HT-29 (cell line): ENCODE data around the gene TEX12. TPM values are rescaled to one million over a fixed set of nuclear protein-coding genes. Genes with fewer than 3 reads are reported as not detected.
"Not testable (repeated sequence)": the region's sequence is repeated elsewhere in the genome, so short reads cannot be mapped to it uniquely, and the experiment has no call there.

Experiments used
- DNase-seq: peaks from one replicate; pipeline ENCODE4 v3.0.0-alpha.2; 2015; ENCODE audit warnings: low spot score
- total RNA-seq: library from RNA; depleted of rRNA; stranded (reverse); fragments of >200 nt; shearing (Covaris generic); gene quantifications from 2 replicates; pipeline ENCODE4 v1.2.3, GENCODE V29; 2014; rRNA removed

TEX12 gene
- not detected in 2 replicates for total RNA-seq

- no peak for DNase-seq
Measured at GRCh38 chr11:112167145-112167544, at the start of gene TEX12. Gene TEX12, plus strand, starts transcription at chr11:112167372. Its CDS starts 1,897 bp downstream, at chr11:112169269.

- DNase-seq = no peak
Measured at GRCh38 chr11:112118176-112118575, 49.0 kb upstream of the TEX12 start.

- DNase-seq = no peak
Measured at GRCh38 chr11:112121981-112122615, 45.1 kb upstream of the TEX12 start.

- no peak for DNase-seq
Measured at GRCh38 chr11:112123129-112123528, 44.0 kb upstream of the TEX12 start.

GRCh38 chr11:112127056-112127455 lies 40.1 kb upstream of the TEX12 start:
- no peak for DNase-seq

GRCh38 chr11:112128483-112129121 lies 38.6 kb upstream of the TEX12 start:
- peak; percentile 75 for DNase-seq

GRCh38 chr11:112129656-112130055 lies 37.5 kb upstream of the TEX12 start:
- DNase-seq = no peak

- DNase-seq = no peak
Measured at GRCh38 chr11:112132737-112133136, 34.4 kb upstream of the TEX12 start.

GRCh38 chr11:112134473-112134872 lies 32.7 kb upstream of the TEX12 start:
- DNase-seq = no peak

- no peak for DNase-seq
Measured at GRCh38 chr11:112143597-112143996, 23.6 kb upstream of the TEX12 start.

GRCh38 chr11:112150517-112150916 lies 16.7 kb upstream of the TEX12 start:
- no peak for DNase-seq

- no peak for DNase-seq
Measured at GRCh38 chr11:112156153-112156955, 10.8 kb upstream of the TEX12 start.

GRCh38 chr11:112156956-112157766 lies 10.0 kb upstream of the TEX12 start:
- DNase-seq = peak; percentile 86

GRCh38 chr11:112159098-112160065 lies 7.8 kb upstream of the TEX12 start:
- no peak for DNase-seq

- no peak for DNase-seq
Measured at GRCh38 chr11:112160091-112160848, 6.9 kb upstream of the TEX12 start.

- DNase-seq = no peak
Measured at GRCh38 chr11:112161012-112161411, 6.2 kb upstream of the TEX12 start.

- not testable (repeated sequence) for DNase-seq
Measured at GRCh38 chr11:112162200-112162599, 5.0 kb upstream of the TEX12 start.

- DNase-seq = peak; percentile 43
Measured at GRCh38 chr11:112162761-112163546, 4.2 kb upstream of the TEX12 start.
